Measurements from ENCODE around the gene ITPR1.

ITPR1 gene

GRCh38 chr3:4856136-4856535 is 363.0 kb downstream of the ITPR1 start:
- no peak for DNase-seq
- in situ Hi-C loops (cut with HindIII; ENCODE audit: low pct_ligation_motif_present, low sequenced_read_pairs): no loop called here
- no peak for TF ChIP-seq CTCF (IDR thresholded peaks at IDR 0.05; ENCODE audit: low read depth, low read length, missing control alignments)
- no peak overlapping the region for H3K27ac ChIP-seq
- H3K27me3 ChIP-seq (replicated peaks): no peaks in the 10 kb centered on the region
- no peak overlapping the region for H3K4me3 ChIP-seq (ENCODE audit: low read depth, low read length)
- no peaks in the 10 kb centered on the region for H3K36me3 ChIP-seq (replicated peaks)

GRCh38 chr3:4856564-4856963 is 363.4 kb downstream of the ITPR1 start:
- Histone ChIP-seq H3K36me3 (replicated peaks) (no peaks in the 10 kb centered on the region), H3K27me3 (replicated peaks) (no peaks in the 10 kb centered on the region), H3K27ac (no peak overlapping the region), H3K4me3 (ENCODE audit: low read depth, low read length) (no peak overlapping the region)
- no peak for DNase-seq
- TF ChIP-seq CTCF (IDR thresholded peaks at IDR 0.05; ENCODE audit: low read depth, low read length, missing control alignments): no peak
- in situ Hi-C loops (cut with HindIII; ENCODE audit: low pct_ligation_motif_present, low sequenced_read_pairs): no loop called here

GRCh38 chr3:4856986-4857385 is 363.8 kb downstream of the ITPR1 start:
- no peak overlapping the region for H3K27ac ChIP-seq
- H3K4me3 ChIP-seq (ENCODE audit: low read depth, low read length): no peak overlapping the region
- no peak for TF ChIP-seq CTCF (IDR thresholded peaks at IDR 0.05; ENCODE audit: low read depth, low read length, missing control alignments)
- H3K36me3 ChIP-seq (replicated peaks): no peaks in the 10 kb centered on the region
- in situ Hi-C loops (cut with HindIII; ENCODE audit: low pct_ligation_motif_present, low sequenced_read_pairs): no loop called here
- no peak for DNase-seq
- H3K27me3 ChIP-seq (replicated peaks): no peaks in the 10 kb centered on the region

GRCh38 chr3:4859788-4860187 is 366.6 kb downstream of the ITPR1 start:
- H3K4me3 ChIP-seq (ENCODE audit: low read depth, low read length): no peak overlapping the region
- H3K36me3 ChIP-seq (replicated peaks): no peaks in the 10 kb centered on the region
- no peak for DNase-seq
- in situ Hi-C loops (cut with HindIII; ENCODE audit: low pct_ligation_motif_present, low sequenced_read_pairs): no loop called here
- no peak for TF ChIP-seq CTCF (IDR thresholded peaks at IDR 0.05; ENCODE audit: low read depth, low read length, missing control alignments)
- no peak overlapping the region for H3K27ac ChIP-seq
- H3K27me3 ChIP-seq (replicated peaks): no peaks in the 10 kb centered on the region

GRCh38 chr3:4862973-4863372 is 369.8 kb downstream of the ITPR1 start:
- no peak for TF ChIP-seq CTCF (IDR thresholded peaks at IDR 0.05; ENCODE audit: low read depth, low read length, missing control alignments)
- no peak overlapping the region for H3K27ac ChIP-seq
- H3K36me3 ChIP-seq (replicated peaks): no peaks in the 10 kb centered on the region
- no peak for DNase-seq
- H3K4me3 ChIP-seq (ENCODE audit: low read depth, low read length): no peak overlapping the region
- no peaks in the 10 kb centered on the region for H3K27me3 ChIP-seq (replicated peaks)
- in situ Hi-C loops (cut with HindIII; ENCODE audit: low pct_ligation_motif_present, low sequenced_read_pairs): no loop called here

- DNase-seq: no peak
- H3K27ac ChIP-seq: no peak overlapping the region
- in situ Hi-C loops (cut with HindIII; ENCODE audit: low pct_ligation_motif_present, low sequenced_read_pairs): no loop called here
- H3K36me3 ChIP-seq (replicated peaks): no peaks in the 10 kb centered on the region
- H3K27me3 ChIP-seq (replicated peaks): no peaks in the 10 kb centered on the region
- H3K4me3 ChIP-seq (ENCODE audit: low read depth, low read length): no peak overlapping the region
- TF ChIP-seq CTCF (IDR thresholded peaks at IDR 0.05; ENCODE audit: low read depth, low read length, missing control alignments): no peak
These were observed 371.4 kb downstream of the ITPR1 start for GRCh38 chr3:4864503-4864902.
